ENCODE data around the gene RPL10L. TPM values are rescaled to one million over a fixed set of nuclear protein-coding genes. Genes with fewer than 3 reads are reported as not detected.

RPL10L gene
- total RNA-seq, 1 experiment from 2014 or later, result not detected

GRCh38 chr14:46646796-46647195 is 4.8 kb downstream of the RPL10L start:
- Histone ChIP-seq H3T11ph (ENCODE audit: low read length) (no peak overlapping the region), H2BK15ac (ENCODE audit: low read depth, low read length) (no peak overlapping the region), H3K27me3 (ENCODE audit: insufficient read depth, low read length) (no peaks in the 10 kb centered on the region), H3K56ac (ENCODE audit: insufficient read length, low read depth, low read length) (no peak overlapping the region), H2AK5ac (ENCODE audit: insufficient read length, low read length) (no peak overlapping the region), H3K27ac (ENCODE audit: insufficient read length, low read depth, low read length) (no peak overlapping the region), H3K23me2 (ENCODE audit: insufficient read length, low read depth, low read length, poor library complexity, severe bottlenecking) (no peaks in the 10 kb centered on the region), H3K9ac (ENCODE audit: extremely low read depth, insufficient read length, low read length) (no peak overlapping the region), H3K4me2 (ENCODE audit: insufficient read depth, insufficient read length, low read length) (no peak overlapping the region), H3K4ac (ENCODE audit: low read depth, low read length) (no peak overlapping the region), H3K14ac (ENCODE audit: insufficient read depth, low read length) (no peak overlapping the region), H2BK5ac (ENCODE audit: insufficient read length, low read length) (no peak overlapping the region), H3K18ac (ENCODE audit: insufficient read length, low read depth, low read length) (no peak overlapping the region), H4K8ac (replicated peaks; ENCODE audit: insufficient read length, low read depth, low read length) (no peak overlapping the region), H4K20me1 (ENCODE audit: control insufficient read depth, insufficient read depth, insufficient read length) (no peaks in the 10 kb centered on the region), H4K91ac (ENCODE audit: insufficient read length, low read depth, low read length) (no peak overlapping the region), H2BK120ac (ENCODE audit: low read depth, low read length, poor library complexity, severe bottlenecking) (no peak overlapping the region), H3K79me1 (ENCODE audit: insufficient read depth, low read depth, low read length, poor library complexity, severe bottlenecking) (no peaks in the 10 kb centered on the region), H3K23ac (ENCODE audit: insufficient read length, low read depth, low read length) (no peak overlapping the region), H2BK20ac (ENCODE audit: low read depth, low read length, poor library complexity, severe bottlenecking) (no peak overlapping the region), H3K9me3 (ENCODE audit: control insufficient read depth, low read depth, low read length) (no peaks in the 10 kb centered on the region), H2AFZ (ENCODE audit: low read length) (no peak overlapping the region), H4K5ac (ENCODE audit: insufficient read length, low read depth, low read length) (no peak overlapping the region), H3K79me2 (ENCODE audit: insufficient read depth, low read length) (no peaks in the 10 kb centered on the region), H2BK12ac (ENCODE audit: insufficient read length, low read depth, low read length) (no peak overlapping the region), H3K4me1 (ENCODE audit: insufficient read depth, low read length) (no peaks in the 10 kb centered on the region)
- Mint-ChIP-seq H3K4me1 (no peaks in the 10 kb centered on the region), H3K27me3 (ENCODE audit: low read depth) (no peaks in the 10 kb centered on the region), H3K36me3 (ENCODE audit: insufficient read depth in 1 of 3, low read depth in 3 of 3) (0 out of 7 replicates have a peak, but pooled peaks cover 0 to 3% (median 0%) of the 10 kb centered on the region in 3 experiments), H3K27ac (no peak overlapping the region), H3K9me3 (no peaks in the 10 kb centered on the region; a peak in 1 of 5 replicates), H3K4me3 (no peak overlapping the region)
- no peak for DNase-seq
- TF ChIP-seq CTCF (conservative IDR thresholded peaks at IDR 0.05), result no peak

All from H9 (cell line).